Stimulated activated memory B cell treated with anti-CD40 and anti-IgM and Interleukin-4, amounts not matched to agents 10 μg/mL and 1 μg/mL and 100 μg/mL, for 72 hours (primary cell): Measurements from ENCODE around the gene DLG5.

ENCODE experiments used
- ATAC-seq: fragments of 150-1000 bp; cut with Tn5 transposase; 2 replicates; pipeline ENCODE4 v1.10.0; 2021
- H3K27ac Mint-ChIP-seq: one replicate; pipeline ENCODE4 v1.8.0; 2022; ENCODE audit warnings: mild to moderate bottlenecking, mixed read lengths
- H3K27me3 Mint-ChIP-seq: one replicate; pipeline ENCODE4 v1.8.0; 2022; ENCODE audit warnings: mixed read lengths
- H3K36me3 Mint-ChIP-seq: one replicate; pipeline ENCODE4 v1.8.0; 2022; ENCODE audit warnings: mixed read lengths
- H3K4me1 Mint-ChIP-seq: one replicate; pipeline ENCODE4 v1.8.0; 2022; ENCODE audit warnings: mixed read lengths
- H3K4me3 Mint-ChIP-seq: one replicate; pipeline ENCODE4 v1.8.0; 2022; ENCODE audit warnings: mild to moderate bottlenecking, moderate library complexity, mixed read lengths
- H3K9me3 Mint-ChIP-seq: one replicate; pipeline ENCODE4 v1.8.0; 2022; ENCODE audit warnings: mixed read lengths

DLG5 gene

DNA sequence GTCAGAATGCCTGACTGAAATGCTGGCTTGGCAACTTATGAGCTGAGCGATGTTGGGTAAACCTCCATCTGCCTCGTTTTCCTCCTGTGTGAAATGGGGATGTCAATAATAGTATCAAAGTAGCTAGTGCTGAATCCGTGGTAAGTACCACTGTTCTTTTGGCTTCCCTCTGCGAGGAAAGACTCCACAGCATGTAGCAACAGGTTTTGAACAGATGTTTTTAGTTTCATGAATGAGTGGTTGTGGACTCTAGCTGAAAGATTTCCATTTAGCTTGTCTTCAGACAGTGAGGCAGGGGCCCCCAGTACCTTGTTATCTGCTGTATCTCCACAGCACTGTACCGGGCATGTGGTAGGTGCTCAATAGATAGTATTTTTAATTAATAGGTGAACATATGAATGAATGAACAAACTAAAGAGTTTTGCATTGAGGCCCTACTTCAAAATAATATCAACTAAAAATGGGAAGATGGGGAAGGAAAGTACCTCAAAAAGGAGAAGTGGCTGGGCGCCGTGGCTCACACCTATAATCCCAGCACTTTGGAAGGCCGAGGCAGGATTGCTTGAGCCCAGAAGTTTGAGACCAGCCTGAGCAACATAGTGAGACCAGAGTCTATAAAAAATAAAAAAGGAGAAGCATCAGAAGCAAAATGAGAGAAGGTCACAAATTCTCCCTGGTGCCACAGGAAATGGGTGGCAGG is 5.6 kb upstream of the DLG5 start:
- Mint-ChIP-seq H3K9me3 (no peaks in the 10 kb centered on the region), H3K36me3 (no peaks in the 10 kb centered on the region), H3K27ac (no peak overlapping the region), H3K4me1 (peaks cover 12% of the 10 kb centered on the region), H3K4me3 (no peak overlapping the region), H3K27me3 (peaks cover 33% of the 10 kb centered on the region)
- no peak for ATAC-seq

DNA sequence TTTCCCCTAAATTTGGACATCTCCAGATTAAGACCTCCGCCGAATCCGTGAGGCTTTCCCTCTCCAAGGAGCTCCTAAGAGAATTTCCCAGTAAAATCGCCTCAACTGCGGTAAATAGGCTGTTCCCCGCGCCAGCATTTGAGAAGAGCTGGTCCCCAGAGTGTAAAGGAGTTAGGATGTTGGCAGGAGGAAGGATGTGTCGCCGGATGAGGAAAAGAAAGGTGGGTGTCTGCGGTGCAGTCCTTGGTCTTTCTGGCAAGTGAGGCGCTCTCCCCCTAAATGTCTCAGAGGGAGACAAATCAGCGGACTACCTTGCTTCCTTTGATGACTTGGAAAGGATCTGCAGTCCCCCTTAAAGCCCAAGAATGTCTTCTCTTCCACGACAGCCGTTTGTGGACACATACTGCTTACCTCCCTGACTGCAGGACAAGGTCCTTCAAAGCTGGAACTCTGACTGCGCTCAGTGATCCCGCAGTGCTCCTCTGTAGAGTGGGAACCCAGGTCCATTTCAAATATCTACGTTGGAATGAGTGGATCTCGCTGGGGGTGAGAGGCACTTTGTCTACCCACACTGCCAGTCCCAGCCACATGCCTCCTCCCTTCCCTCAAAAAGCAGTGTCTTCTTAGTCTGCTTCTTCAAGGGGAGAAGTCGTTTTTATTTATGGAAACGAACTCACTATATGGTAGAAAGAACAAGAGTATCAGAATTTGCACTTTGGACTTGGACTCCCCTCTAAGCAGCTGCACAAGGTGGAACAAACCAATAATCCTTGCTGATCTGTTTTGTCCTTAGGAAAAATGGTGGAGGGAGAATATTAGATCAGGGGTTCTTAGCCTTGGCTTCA is 1.1 kb upstream of the DLG5 start:
- H3K27me3 Mint-ChIP-seq = peaks cover 65% of the 10 kb centered on the region
- H3K27ac Mint-ChIP-seq = no peak overlapping the region
- peak overlapping the region; percentile 55 for H3K4me3 Mint-ChIP-seq
- H3K9me3 Mint-ChIP-seq = no peaks in the 10 kb centered on the region
- ATAC-seq = no peak
- peaks cover 21% of the 10 kb centered on the region for H3K4me1 Mint-ChIP-seq
- no peaks in the 10 kb centered on the region for H3K36me3 Mint-ChIP-seq

DNA sequence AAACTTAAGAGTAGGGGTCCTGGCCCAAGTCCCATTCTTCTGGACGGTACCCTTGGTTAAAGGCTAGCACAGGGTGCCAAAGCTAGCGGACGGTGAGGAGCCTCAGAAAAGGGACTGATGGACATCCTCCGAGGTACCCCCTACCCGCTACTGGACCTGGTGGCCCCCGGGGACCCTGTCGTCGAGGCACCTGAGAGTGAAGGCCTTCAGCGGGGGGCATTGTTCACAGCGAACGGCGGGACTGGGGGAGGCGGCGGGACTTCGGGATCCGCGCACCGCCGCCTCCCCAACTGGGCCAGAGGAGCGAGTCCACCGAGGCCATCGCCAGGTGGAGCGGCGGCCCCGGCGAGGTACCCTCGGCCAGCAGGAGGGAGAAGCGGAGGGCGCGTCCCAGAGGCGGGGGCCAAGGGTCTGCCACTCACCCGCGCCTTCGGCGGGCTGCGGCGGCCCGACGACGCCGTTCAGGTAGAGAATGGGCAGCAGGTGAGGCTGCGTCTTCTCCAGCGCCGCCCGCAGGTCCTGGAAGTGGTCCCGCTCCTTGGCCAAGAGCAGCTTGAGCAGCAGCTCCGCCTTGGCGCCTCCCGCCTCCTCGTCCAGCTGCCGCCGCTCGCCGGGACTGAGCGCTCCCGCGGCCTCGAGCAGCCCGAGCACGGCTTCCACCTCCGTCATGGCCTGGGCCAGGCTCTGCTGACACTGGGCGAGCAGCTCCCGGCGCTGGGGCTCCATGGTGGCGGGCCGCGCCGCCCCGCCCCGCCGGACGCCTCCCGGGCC is 575 bp downstream of the DLG5 start:
- no peaks in the 10 kb centered on the region for H3K9me3 Mint-ChIP-seq
- H3K4me1 Mint-ChIP-seq = peaks cover 15% of the 10 kb centered on the region
- H3K27ac Mint-ChIP-seq = no peak overlapping the region
- H3K36me3 Mint-ChIP-seq = no peaks in the 10 kb centered on the region
- H3K27me3 Mint-ChIP-seq = peaks cover 65% of the 10 kb centered on the region
- peak overlapping the region; percentile 43 for H3K4me3 Mint-ChIP-seq
- ATAC-seq = peak; percentile 65

DNA sequence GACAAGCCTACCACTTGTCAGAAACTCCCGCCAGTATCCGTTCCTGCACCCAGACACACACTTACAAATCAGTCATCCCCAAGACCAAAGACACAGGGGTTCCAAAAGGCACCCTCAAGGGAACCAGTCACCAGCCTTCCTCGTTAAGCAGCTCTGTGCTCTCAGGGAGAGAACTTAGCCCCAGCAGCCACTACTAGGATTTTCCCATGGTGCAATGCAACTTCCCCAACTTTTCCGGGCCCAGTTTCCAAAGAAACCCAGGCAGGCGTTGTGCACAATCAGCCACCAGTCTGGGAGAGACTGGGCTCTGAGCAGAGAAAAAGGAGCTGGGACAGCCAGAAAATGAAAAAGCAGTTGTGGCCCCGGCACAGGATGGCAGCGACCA is 1.2 kb downstream of the DLG5 start:
- Mint-ChIP-seq H3K27me3 (peaks cover 70% of the 10 kb centered on the region), H3K27ac (no peak overlapping the region), H3K36me3 (no peaks in the 10 kb centered on the region), H3K4me3 (peak overlapping the region; percentile 43), H3K4me1 (peaks cover 15% of the 10 kb centered on the region), H3K9me3 (no peaks in the 10 kb centered on the region)
- no peak for ATAC-seq

DNA sequence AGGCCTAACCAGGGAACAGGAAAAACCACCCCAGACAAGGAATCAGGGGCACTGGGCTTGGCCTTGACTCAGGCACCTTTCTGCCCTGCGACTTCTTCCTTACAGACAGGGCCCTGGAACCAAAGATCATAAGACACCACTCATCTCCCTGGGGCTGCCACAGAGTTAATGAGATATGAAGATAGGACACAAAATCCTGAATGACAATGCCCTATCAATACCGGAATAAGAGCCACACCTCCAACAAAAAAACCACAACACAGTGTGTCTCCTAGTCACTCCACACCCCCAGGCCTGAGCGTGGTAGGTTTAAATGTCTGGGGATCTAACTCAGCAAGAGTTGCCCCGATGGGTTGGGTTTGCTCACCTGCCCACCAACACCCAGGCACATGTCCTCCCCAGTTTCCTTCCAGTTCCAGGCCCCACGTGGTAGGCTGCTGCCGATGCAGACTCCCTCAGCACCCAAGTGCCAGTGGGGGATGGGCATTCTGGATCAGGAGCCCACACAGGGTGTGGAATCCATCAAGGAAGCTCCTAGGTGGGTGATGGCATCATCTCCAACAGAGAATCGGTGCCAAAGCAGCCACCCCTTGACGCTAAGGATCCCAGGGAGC is 3.9 kb downstream of the DLG5 start:
- Mint-ChIP-seq H3K4me3 (no peak overlapping the region), H3K4me1 (peaks cover 13% of the 10 kb centered on the region), H3K9me3 (no peaks in the 10 kb centered on the region), H3K36me3 (no peaks in the 10 kb centered on the region), H3K27ac (no peak overlapping the region), H3K27me3 (peaks cover 66% of the 10 kb centered on the region)
- ATAC-seq = no peak

DNA sequence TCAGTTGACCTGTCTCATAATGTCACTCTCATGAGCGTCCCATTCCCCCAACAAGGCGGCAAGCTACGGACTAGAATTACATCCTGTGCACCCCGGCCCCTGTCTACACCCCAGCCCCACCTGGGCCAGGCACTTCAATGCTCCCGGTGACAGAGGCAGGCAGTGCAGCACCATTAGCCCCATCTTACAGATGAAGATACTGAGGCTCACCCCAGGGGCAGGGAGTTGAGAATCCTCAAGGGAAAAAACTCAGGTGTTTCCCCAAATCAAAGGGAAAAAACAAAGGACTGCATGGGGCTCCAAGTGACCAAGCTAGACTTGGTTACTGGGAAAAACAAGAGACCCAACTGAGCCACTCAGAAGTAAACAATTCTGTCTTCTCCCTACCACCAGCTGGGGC is 4.5 kb downstream of the DLG5 start:
- ATAC-seq = no peak
- peaks cover 66% of the 10 kb centered on the region for H3K27me3 Mint-ChIP-seq

DNA sequence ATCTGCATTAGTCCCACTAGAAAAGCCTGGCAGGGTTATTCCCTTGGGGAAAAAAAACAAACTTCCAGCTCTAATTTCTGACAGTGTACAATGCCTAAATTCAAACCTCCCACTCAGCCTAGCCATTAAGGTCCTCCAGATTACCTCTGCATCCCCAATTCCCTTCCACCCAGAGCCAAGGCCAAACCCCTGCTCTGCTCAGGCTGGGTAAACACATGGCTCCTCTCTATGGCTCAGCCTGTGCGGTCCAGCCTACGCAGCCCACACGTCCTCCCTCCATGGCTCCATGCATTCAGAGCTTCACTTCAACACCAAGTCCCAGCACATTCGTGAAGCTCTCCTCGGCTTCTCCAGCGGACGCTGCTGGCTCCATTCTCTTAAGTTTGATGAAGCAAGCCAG is 5.2 kb downstream of the DLG5 start:
- no peaks in the 10 kb centered on the region for H3K36me3 Mint-ChIP-seq

More for the DNA sequence above, 4.5 kb downstream of the DLG5 start:
- H3K9me3 Mint-ChIP-seq = no peaks in the 10 kb centered on the region
- H3K4me1 Mint-ChIP-seq = peaks cover 9% of the 10 kb centered on the region
- no peaks in the 10 kb centered on the region for H3K36me3 Mint-ChIP-seq
- no peak overlapping the region for H3K27ac Mint-ChIP-seq
- no peak overlapping the region for H3K4me3 Mint-ChIP-seq

DNA sequence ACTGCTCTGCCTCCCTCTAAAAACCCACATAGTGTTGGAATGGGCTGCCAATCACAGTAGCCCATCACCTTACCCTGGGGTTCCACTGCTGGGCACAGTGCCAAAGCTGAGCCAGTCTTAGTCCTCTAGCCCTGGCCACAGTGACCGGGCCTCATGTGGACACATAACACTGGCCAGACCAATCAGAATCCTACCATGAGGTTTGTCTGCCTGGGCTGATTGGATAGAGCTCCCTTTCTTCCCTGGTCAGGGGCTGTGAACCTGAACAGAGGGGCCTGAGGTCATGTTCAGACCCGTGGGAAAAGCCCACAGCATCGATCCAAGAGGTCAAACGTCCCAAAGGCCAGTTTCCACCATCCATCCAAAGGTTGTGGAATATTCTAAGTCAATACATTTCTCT is 6.1 kb downstream of the DLG5 start:
- H3K27ac Mint-ChIP-seq = no peak overlapping the region
- peaks cover 68% of the 10 kb centered on the region for H3K27me3 Mint-ChIP-seq
- no peak overlapping the region for H3K4me3 Mint-ChIP-seq
- H3K9me3 Mint-ChIP-seq = no peaks in the 10 kb centered on the region
- ATAC-seq = no peak
- peaks cover 6% of the 10 kb centered on the region for H3K4me1 Mint-ChIP-seq
- no peaks in the 10 kb centered on the region for H3K36me3 Mint-ChIP-seq

More for the DNA sequence above, 5.2 kb downstream of the DLG5 start:
- no peak overlapping the region for H3K27ac Mint-ChIP-seq
- no peak overlapping the region for H3K4me3 Mint-ChIP-seq
- H3K4me1 Mint-ChIP-seq = peaks cover 9% of the 10 kb centered on the region
- peaks cover 72% of the 10 kb centered on the region for H3K27me3 Mint-ChIP-seq
- no peaks in the 10 kb centered on the region for H3K9me3 Mint-ChIP-seq
- no peak for ATAC-seq

DNA sequence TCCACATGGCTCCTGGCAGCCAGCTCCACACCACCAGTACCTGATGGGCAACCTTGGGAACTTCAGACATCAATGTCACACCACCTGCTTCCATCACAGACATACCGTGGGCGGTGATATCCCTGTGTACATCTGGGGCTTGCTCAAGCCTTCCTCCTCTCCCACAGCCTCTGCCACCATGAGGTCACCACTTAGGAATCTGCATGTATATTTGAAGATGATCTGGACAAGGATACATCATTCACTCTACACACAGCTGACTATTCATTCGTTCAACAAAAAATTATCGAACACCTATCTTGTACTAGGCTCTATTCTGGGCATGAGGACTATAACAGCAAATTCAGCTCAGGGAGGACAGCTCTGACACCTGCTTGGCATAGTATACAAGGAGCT is 6.8 kb downstream of the DLG5 start:
- Mint-ChIP-seq H3K4me1 (no peaks in the 10 kb centered on the region), H3K27me3 (peaks cover 67% of the 10 kb centered on the region), H3K9me3 (no peaks in the 10 kb centered on the region), H3K27ac (no peak overlapping the region), H3K4me3 (no peak overlapping the region), H3K36me3 (no peaks in the 10 kb centered on the region)
- no peak for ATAC-seq

DNA sequence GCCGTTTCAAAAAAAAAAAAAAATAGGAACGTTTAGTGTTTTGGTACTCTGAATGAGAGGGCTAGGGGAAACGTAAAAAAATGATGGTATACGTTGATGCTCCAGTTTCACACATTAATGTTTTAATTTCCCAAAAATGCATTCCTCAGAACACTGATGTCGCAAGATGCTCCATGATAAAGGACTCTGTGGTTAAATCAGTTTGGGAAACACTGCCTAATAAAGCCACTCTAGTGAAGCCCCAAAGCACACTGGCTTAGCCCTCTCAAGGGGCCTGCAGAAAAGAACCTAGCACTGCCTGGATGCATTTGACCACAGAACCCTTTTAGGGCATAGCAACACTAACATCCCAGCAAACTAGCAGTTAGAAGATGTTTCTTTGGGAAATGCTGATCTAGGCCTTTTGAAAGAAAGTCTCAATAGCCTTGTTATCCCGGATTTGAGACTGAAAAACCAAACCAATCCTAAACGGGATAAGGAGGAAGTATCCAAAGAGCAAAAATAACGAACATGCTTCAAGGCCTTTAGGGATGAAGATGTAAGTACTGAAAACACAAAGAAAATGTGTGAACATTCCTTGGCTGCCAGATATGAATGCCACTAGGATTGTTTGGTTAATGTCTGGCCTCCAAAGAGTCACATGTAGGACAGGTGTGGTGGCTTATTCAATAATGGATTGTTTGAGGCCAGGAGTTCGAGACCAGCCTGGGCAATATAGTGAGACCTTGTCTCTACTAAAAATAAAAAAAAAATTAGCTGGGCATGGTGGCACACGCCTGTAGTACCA is 11.0 kb downstream of the DLG5 start:
- ATAC-seq = no peak
- Mint-ChIP-seq H3K4me1 (no peaks in the 10 kb centered on the region), H3K27ac (no peak overlapping the region), H3K27me3 (peaks cover 34% of the 10 kb centered on the region), H3K36me3 (no peaks in the 10 kb centered on the region), H3K4me3 (no peak overlapping the region), H3K9me3 (no peaks in the 10 kb centered on the region)

DNA sequence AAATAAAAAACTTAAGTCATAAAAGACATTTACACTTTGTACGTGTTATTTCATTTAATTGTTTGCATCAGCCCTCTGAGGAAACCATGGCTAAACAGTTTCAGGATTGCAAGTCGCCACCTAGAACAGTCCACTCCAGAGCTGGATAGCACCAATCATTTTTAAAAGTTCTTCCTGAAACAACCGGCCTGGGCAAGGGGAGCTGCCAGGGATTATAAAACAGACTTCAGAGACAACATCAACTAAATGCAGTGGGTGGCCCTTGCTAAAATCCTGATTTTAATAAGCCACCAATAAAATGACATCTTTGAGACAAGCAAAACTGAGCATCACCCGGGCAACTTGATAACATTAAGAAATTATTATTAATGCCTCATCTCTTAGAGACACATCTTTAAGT is 13.5 kb downstream of the DLG5 start:
- no peaks in the 10 kb centered on the region for H3K36me3 Mint-ChIP-seq
- H3K4me1 Mint-ChIP-seq = no peaks in the 10 kb centered on the region
- H3K27ac Mint-ChIP-seq = no peak overlapping the region
- ATAC-seq = no peak
- no peak overlapping the region for H3K4me3 Mint-ChIP-seq
- peaks cover 51% of the 10 kb centered on the region for H3K27me3 Mint-ChIP-seq
- no peaks in the 10 kb centered on the region for H3K9me3 Mint-ChIP-seq

DNA sequence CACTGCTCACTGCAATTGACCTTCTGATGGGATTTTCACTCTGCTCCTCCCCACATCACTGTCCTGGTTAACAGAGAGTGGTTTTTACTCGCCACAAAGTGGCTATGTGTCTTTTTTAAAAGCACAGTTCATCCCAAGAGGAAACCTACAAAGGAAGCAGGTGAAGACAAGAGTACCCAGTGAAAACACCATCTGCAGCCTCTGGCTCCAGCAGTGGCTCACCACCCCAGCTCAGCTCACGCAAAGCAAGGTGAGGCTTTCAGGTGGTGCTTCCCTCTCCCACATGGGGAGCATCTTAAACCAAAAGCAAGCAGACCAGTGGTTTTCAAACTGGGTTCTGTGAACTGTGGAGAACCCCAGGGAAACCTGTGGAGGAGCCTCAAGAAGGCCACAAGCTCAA is 14.0 kb downstream of the DLG5 start:
- Mint-ChIP-seq H3K36me3 (no peaks in the 10 kb centered on the region), H3K4me3 (no peak overlapping the region), H3K27me3 (peaks cover 54% of the 10 kb centered on the region), H3K9me3 (no peaks in the 10 kb centered on the region), H3K27ac (no peak overlapping the region), H3K4me1 (no peaks in the 10 kb centered on the region)
- no peak for ATAC-seq

DNA sequence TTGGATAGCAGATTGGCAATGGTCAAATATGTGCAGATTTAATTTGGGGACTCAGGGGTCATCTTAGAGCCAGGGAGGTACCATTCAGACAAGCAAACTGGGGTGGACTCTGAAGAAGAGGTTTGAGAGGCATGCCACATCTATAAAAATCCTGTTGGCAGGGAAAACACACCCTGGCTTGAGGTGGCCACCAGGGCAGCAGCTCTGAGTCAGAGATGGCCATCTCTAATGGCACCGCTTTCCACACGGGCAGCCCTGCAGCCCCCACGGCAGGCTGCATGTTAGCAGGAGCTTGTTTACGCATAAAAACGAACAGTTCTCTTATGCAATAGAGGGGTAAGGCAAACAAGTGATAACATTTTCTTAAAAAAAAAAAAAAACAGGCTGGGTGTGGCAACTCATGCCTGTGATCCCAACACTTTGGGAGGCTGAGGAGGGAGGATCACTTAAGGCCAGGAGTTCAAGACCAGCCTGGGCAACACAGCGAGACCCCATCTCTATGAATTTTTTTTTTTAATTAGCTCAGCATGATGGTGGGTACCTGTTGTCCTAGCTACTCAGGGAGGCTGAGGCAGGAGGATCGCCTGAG is 14.9 kb downstream of the DLG5 start:
- Mint-ChIP-seq H3K27ac (no peak overlapping the region), H3K9me3 (no peaks in the 10 kb centered on the region), H3K4me1 (no peaks in the 10 kb centered on the region)

DNA sequence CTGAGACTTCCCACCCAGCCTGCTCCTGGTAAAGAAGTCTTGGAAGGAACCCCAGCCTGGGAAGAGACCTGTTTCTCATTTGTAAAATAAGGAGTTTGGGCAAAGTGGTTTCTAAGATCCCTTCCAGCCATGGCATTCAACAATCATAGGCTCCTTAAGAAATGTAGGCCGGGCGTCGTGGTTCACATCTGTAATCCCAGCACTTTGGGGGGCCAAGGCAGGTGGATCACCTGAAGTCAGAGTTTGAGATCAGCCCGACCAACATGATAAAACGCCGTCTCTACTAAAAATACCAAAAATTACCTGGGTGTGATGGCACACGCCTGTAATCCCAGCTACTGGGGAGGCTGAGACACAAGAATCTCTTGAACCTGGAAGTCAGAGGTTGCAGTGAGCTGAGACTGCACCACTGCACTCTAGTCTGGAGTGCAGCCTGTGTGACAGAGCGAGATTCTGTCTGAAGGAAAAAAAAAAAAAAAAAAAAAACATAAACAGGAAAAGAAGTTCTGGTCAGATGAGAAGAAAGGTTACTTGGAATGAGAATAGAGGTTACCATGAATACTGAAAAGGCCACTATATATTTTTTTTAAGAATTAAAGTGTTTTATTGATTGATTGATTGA is 15.9 kb downstream of the DLG5 start:
- Mint-ChIP-seq H3K27me3 (peaks cover 52% of the 10 kb centered on the region), H3K4me3 (no peak overlapping the region), H3K27ac (no peak overlapping the region), H3K9me3 (no peaks in the 10 kb centered on the region), H3K4me1 (no peaks in the 10 kb centered on the region), H3K36me3 (no peaks in the 10 kb centered on the region)
- ATAC-seq = no peak

More for the DNA sequence above, 14.9 kb downstream of the DLG5 start:
- Mint-ChIP-seq H3K4me3 (no peak overlapping the region), H3K36me3 (no peaks in the 10 kb centered on the region), H3K27me3 (peaks cover 51% of the 10 kb centered on the region)
- ATAC-seq = no peak
